Left lung (tissue), 10 donors: ENCODE data around the gene GCNT1. TPM values are rescaled to one million over a fixed set of nuclear protein-coding genes. Genes with fewer than 3 reads are reported as not detected.

Source experiments
- ATAC-seq: fragments of 200-7000 bp; cut with Tn5 transposase; one replicate; pipeline ENCODE4 v1.9.1; 2020; ENCODE audit warnings: moderate library complexity
- DNase-seq, 4 donors: peaks; one replicate each; pipeline ENCODE4 v3.0.0-alpha.2; 2013 to 2020
- H3K27ac ChIP-seq, 2 donors: fragments of 200-600 bp; sonication (generic) in 1 of 2; one replicate each; pipeline versions ENCODE4 v1.5.0 to v1.8.0; 2020 to 2021
- H3K27me3 ChIP-seq, 2 donors: fragments of 200-600 bp; sonication (generic) in 1 of 2; one replicate each; pipeline versions ENCODE4 v1.5.0 to v1.8.0; 2020 to 2021
- H3K36me3 ChIP-seq, 2 donors: fragments of 200-600 bp; sonication (generic) in 1 of 2; one replicate each; pipeline versions ENCODE4 v1.5.0 to v1.8.0; 2020 to 2021
- H3K4me1 ChIP-seq, 2 donors: fragments of 200-600 bp; one replicate each; pipeline ENCODE4 v1.8.0; 2021
- H3K4me3 ChIP-seq, 2 donors: fragments of 200-600 bp; sonication (generic) in 1 of 2; one replicate each; pipeline versions ENCODE4 v1.5.0 to v1.8.0; 2020 to 2021; ENCODE audit warnings: mild to moderate bottlenecking in 1 of 2
- H3K9me3 ChIP-seq, 2 donors: fragments of 200-600 bp; sonication (generic) in 1 of 2; one replicate each; pipeline versions ENCODE4 v1.5.0 to v1.8.0; 2020 to 2021
- intact Hi-C, 2 donors: fragments of 100-400 bp; cut with DNase I; formaldehyde crosslinking; loops; one replicate each; pipeline versions ENCODE4 v1.11.2 to v1.14.2; 2022
- polyA plus RNA-seq, 6 donors: library from polyadenylated mRNA; unstranded; fragments of 120-200 nt; gene quantifications; one replicate each; pipeline ENCODE4 v1.2.1, GENCODE V29; 2013; ENCODE audit not compliant: insufficient read length in 6 of 6
- total RNA-seq, 2 donors: library from RNA; stranded (reverse); fragmentation: NEBNext Ultra II Directional; extraction: Animal tissue kit (Norgen Biotek cat#: 25700); gene quantifications; one replicate each; pipeline ENCODE4 v1.2.1, GENCODE V29; 2021
- TF ChIP-seq, protein P1 (sequence below), 2 donors: fragments of 200-600 bp; sonication (generic) in 1 of 2; IDR thresholded peaks; one replicate each; pipeline versions ENCODE4 v1.5.0 to v1.8.0; 2021; ENCODE audit warnings: antibody characterized with exemption in 2 of 2
- donor health status: DM: no; HTN: yes; CAD: no.
- donor health status: DM: no; HTN: no; CAD: no.

GCNT1 gene
- total and polyA plus RNA-seq, 8 donors, result 4.6 to 17.0 (median 5.7) TPM

DNA sequence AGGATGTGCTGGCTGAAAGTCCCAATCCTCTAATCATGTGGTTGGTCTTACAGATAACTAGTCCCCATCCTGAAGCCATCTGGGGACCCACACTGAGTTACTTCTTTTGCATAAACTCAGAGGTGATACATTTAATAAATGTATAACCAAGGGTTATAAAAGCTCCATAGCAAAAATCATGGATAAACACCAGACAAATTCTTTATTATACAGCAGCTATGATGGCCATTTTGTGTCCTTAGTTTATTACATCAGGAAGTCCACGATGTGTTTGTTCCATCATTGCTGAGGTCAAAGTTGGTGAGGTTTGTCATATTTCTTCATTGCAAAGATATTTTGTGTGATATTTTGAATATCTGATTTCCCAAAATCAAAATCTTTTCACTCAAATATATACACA, 80.2 kb downstream of the GCNT1 start:
- H3K36me3 ChIP-seq, result no peaks in the 10 kb centered on the region
- intact Hi-C loops, result no loop called here
- no peak for ATAC-seq

DNA sequence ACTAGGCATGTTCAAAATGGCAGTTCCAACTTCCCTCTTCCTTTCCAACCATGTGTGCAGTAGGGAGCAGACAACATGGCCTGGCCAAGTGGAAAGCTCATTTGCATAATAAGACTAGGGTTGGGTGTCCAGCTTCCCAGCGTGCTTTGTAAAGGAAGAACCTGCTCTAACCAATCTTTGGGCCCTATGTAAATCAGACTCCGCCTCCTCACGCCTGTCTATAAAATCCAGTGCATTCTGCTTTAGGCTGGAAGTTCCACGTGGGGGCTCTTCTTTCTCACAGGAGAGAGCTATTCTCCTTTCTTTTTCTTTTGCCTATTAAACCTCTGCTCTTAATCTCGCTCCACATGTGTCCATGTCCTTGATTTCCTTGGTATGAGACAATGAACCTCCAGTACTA, 83.4 kb downstream of the GCNT1 start:
- no peak for ATAC-seq
- Histone ChIP-seq H3K27ac (no peak overlapping the region), H3K27me3 (no peaks in the 10 kb centered on the region), H3K9me3 (peaks cover 0 to 1% of the 10 kb centered on the region in 2 donors), H3K4me3 (no peak overlapping the region), H3K4me1 (no peaks in the 10 kb centered on the region), H3K36me3 (no peaks in the 10 kb centered on the region)
- intact Hi-C loops, result no loop called here
- TF ChIP-seq, protein P1, sequence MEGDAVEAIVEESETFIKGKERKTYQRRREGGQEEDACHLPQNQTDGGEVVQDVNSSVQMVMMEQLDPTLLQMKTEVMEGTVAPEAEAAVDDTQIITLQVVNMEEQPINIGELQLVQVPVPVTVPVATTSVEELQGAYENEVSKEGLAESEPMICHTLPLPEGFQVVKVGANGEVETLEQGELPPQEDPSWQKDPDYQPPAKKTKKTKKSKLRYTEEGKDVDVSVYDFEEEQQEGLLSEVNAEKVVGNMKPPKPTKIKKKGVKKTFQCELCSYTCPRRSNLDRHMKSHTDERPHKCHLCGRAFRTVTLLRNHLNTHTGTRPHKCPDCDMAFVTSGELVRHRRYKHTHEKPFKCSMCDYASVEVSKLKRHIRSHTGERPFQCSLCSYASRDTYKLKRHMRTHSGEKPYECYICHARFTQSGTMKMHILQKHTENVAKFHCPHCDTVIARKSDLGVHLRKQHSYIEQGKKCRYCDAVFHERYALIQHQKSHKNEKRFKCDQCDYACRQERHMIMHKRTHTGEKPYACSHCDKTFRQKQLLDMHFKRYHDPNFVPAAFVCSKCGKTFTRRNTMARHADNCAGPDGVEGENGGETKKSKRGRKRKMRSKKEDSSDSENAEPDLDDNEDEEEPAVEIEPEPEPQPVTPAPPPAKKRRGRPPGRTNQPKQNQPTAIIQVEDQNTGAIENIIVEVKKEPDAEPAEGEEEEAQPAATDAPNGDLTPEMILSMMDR (IDR thresholded peaks at IDR 0.05), result no peak
- DNase-seq, result no peak

More for the DNA sequence above, 80.2 kb downstream of the GCNT1 start:
- peaks cover 0 to 1% of the 10 kb centered on the region in 2 donors for H3K9me3 ChIP-seq
- TF ChIP-seq, protein P1 (IDR thresholded peaks at IDR 0.05), result no peak
- no peaks in the 10 kb centered on the region for H3K4me1 ChIP-seq
- H3K4me3 ChIP-seq, result no peak overlapping the region
- no peak overlapping the region for H3K27ac ChIP-seq
- DNase-seq, result no peak
- no peaks in the 10 kb centered on the region for H3K27me3 ChIP-seq

DNA sequence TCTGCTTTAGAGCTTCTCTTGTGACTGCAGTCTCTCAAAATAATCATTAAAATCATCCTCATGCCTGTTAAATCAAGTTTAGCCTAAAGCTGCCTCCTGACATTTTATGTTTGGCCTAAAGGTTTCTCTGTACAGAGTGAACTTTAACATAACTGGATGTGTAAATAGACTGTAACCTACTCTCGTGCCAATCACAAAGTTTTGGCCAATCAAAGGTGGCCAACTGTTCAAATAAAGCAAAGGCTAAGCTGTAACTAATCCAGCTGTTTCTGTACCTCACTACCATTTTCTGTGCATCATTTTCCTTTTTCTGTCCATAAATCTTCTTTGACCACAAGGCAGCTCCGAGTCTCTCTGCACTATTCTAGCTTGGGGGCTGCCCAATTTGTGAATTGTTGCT, 86.2 kb downstream of the GCNT1 start:
- H3K4me3 ChIP-seq, result no peak overlapping the region
- DNase-seq (no peak), ATAC-seq (no peak)
- TF ChIP-seq, protein P1 (IDR thresholded peaks at IDR 0.05), result no peak
- no peak overlapping the region for H3K27ac ChIP-seq
- no peaks in the 10 kb centered on the region for H3K36me3 ChIP-seq
- intact Hi-C loops, result no loop called here
- peaks cover 0 to 1% of the 10 kb centered on the region in 2 donors for H3K9me3 ChIP-seq
- no peaks in the 10 kb centered on the region for H3K4me1 ChIP-seq
- H3K27me3 ChIP-seq, result no peaks in the 10 kb centered on the region

DNA sequence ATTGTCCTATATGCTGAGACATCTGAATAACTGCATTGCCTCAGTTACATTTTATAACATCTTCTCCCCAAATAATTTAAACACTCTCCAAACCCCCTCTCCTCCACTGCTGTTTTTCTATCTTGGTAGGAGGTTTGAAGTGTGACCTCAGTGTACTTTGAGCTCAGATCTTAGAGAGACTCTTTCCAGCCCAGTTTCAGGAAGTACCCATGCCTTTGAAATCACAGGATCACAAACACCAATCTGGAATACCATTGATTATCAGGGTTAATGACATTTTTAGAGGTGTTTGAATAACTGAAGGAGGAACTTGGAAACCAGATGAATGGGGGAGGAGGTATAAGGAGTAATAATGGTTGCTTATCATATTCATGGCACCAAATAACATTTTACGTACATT, 93.2 kb downstream of the GCNT1 start:
- no peaks in the 10 kb centered on the region for H3K36me3 ChIP-seq
- no peak overlapping the region for H3K4me3 ChIP-seq
- H3K27ac ChIP-seq, result no peak overlapping the region
- no peaks in the 10 kb centered on the region for H3K9me3 ChIP-seq
- ATAC-seq (no peak), DNase-seq (no peak)
- intact Hi-C loops, result no loop called here
- H3K27me3 ChIP-seq, result no peaks in the 10 kb centered on the region
- TF ChIP-seq, protein P1 (IDR thresholded peaks at IDR 0.05), result no peak
- no peaks in the 10 kb centered on the region for H3K4me1 ChIP-seq

DNA sequence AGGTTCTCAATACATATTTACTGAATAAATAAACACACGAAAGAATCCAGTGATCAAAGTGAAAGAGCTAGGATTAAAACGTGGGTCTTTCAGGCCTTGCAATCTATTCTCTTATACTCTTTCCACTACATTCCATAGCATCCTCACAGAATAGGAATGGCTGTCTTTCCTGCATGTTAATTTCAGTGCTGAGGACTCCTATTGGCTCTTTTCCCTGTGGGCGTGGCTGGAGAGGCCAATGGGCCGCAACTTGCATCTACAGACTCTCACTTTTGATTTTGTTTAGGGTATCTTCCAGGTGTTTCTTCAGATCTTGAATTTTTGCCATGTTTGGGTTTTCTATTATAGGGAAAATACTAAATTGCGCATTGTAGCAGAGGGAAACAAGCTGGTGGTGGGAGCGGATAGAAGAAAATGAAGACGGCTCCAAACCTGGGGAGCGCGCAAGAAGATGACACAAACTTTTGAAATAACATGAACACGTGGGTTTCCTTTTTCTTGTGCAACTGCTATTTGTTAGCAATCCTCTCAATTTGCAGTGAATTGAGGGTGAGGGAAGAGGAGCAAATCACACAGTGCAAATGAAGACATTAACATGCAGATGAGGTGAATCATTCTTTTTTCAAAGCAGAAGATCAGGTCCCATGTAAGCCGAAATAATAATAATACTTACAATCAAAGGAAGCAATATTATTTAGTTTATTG, 93.9 kb downstream of the GCNT1 start:
- no peaks in the 10 kb centered on the region for H3K9me3 ChIP-seq
- ATAC-seq, result no peak

More for the DNA sequence above, 93.9 kb downstream of the GCNT1 start:
- Histone ChIP-seq H3K27ac (no peak overlapping the region), H3K27me3 (no peaks in the 10 kb centered on the region), H3K4me3 (no peak overlapping the region), H3K36me3 (no peaks in the 10 kb centered on the region), H3K4me1 (no peaks in the 10 kb centered on the region)
- TF ChIP-seq, protein P1 (IDR thresholded peaks at IDR 0.05), result no peak
- intact Hi-C loops, result no loop called here
- DNase-seq, result no peak
